Right cardiac atrium (tissue), 5 donors: ENCODE data around the gene UBXN1. TPM values are rescaled to one million over a fixed set of nuclear protein-coding genes. Genes with fewer than 3 reads are reported as not detected.
"Not testable (repeated sequence)": the region's sequence is repeated elsewhere in the genome, so short reads cannot be mapped to it uniquely, and the experiment has no call there.

Experiments used
- ATAC-seq, 2 donors: fragments of 200-7000 bp; cut with Tn5 transposase; one replicate each; pipeline versions ENCODE4 v1.8.0 to v1.9.1; 2020; ENCODE audit warnings: moderate library complexity in 2 of 2, mild to moderate bottlenecking in 1 of 2
- DNase-seq, 3 donors: peaks; one replicate each; pipeline ENCODE4 v3.0.0-alpha.2; 2020
- H3K27ac ChIP-seq: one replicate; pipeline ENCODE4 v1.5.1; 2013; ENCODE audit warnings: mild to moderate bottlenecking, low read length, control low read depth, moderate library complexity
- H3K27me3 ChIP-seq: one replicate; pipeline ENCODE4 v1.6.1; 2013; ENCODE audit not compliant: control insufficient read depth, insufficient read depth
- H3K4me1 ChIP-seq: one replicate; pipeline ENCODE4 v1.6.1; 2013; ENCODE audit warnings: low read length; ENCODE audit not compliant: control insufficient read depth, insufficient read depth
- H3K4me3 ChIP-seq: one replicate; pipeline ENCODE4 v1.5.1; 2013; ENCODE audit warnings: low read length, control low read depth
- H3K9me3 ChIP-seq: one replicate; pipeline ENCODE4 v1.6.1; 2013; ENCODE audit warnings: low read length; ENCODE audit not compliant: control insufficient read depth
- WGBS: extraction: QIAGEN DNeasy Blood & Tissue Kit; methylation state at CpG from one replicate; pipeline ENCODE4 v1.1.7; 2013; 5-methylcytosine and 5-hydroxymethylcytosine counted together
- intact Hi-C, 4 donors: fragments of 100-400 bp; cut with DNase I; formaldehyde crosslinking; loops; one replicate each; pipeline versions ENCODE4 v1.11.0 to v1.14.0; 2022 to 2023
- polyA plus RNA-seq: library from polyadenylated mRNA; stranded (reverse); fragments of 200-250 nt; gene quantifications from one replicate; pipeline ENCODE4 v1.2.3, GENCODE V29; 2013
- total RNA-seq, 4 donors: library from RNA; stranded (reverse); fragmentation: NEBNext Ultra II Directional; extraction: Animal tissue kit (Norgen Biotek cat#: 25700); gene quantifications; one replicate each; pipeline ENCODE4 v1.2.1, GENCODE V29; 2021
- donor health status: healthy with polysubstance abuse.
- donor health status: DM: no; HTN: yes; CAD: no.
- donor health status: DM: no; HTN: no; CAD: no.
- donor health status: DM: no; HTN: yes; CAD: no; lungs with severe emphysema.
- donor health status: DM: yes; HTN: yes; CAD: no.

The UBXN1 gene
- total and polyA plus RNA-seq, 5 donors = 76.6 to 101 (median 84.5) TPM

GRCh38 chr11:62688491-62688890, 9.6 kb upstream of the UBXN1 start:
- Histone ChIP-seq H3K27ac (no peak overlapping the region), H3K27me3 (no peaks in the 10 kb centered on the region), H3K9me3 (no peaks in the 10 kb centered on the region), H3K4me3 (no peak overlapping the region), H3K4me1 (peaks cover 2% of the 10 kb centered on the region)
- 45% methylated on average over 1 of the region's 1 CpG for WGBS
- DNase-seq = no peak
- intact Hi-C loops = no loop called here
- ATAC-seq = no peak

GRCh38 chr11:62687508-62688396, 8.9 kb upstream of the UBXN1 start:
- Histone ChIP-seq H3K9me3 (no peaks in the 10 kb centered on the region), H3K27me3 (no peaks in the 10 kb centered on the region), H3K27ac (no peak overlapping the region), H3K4me3 (peak overlapping the region; percentile 6), H3K4me1 (peaks cover 2% of the 10 kb centered on the region)
- DNase-seq (peak in 1 of 3 donors; percentile 74), ATAC-seq (peak; percentile 34 to 54)
- 40% methylated on average over 74 of the region's 74 CpGs for WGBS
- intact Hi-C loops = no loop called here

DNA sequence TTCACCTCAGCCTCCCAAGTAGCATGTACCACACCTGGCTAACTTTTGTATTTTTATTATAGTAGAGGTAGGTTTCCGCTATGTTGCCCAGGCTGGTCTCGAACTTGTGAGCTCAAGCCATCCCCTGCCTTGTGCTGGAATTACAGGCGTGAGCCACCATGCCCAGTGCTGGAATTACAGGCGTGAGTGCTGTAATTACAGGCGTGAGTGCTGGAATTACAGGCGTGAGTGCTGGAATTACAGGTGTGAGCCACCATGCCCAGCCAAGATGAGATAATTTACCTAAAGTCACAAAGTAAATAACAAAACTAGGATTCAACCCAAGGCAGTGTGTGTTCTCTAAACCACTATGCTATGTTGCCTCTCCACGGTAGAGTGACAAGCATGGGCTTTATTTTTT, 3.6 kb upstream of the UBXN1 start:
- H3K9me3 ChIP-seq = no peaks in the 10 kb centered on the region
- H3K27ac ChIP-seq = no peak overlapping the region
- H3K27me3 ChIP-seq = no peaks in the 10 kb centered on the region
- 93% methylated on average over 7 of the region's 7 CpGs for WGBS
- H3K4me3 ChIP-seq = no peak overlapping the region
- ATAC-seq = no peak
- peaks cover 3% of the 10 kb centered on the region for H3K4me1 ChIP-seq
- DNase-seq = no peak
- intact Hi-C loops = no loop called here

- 43% methylated on average over 4 of the region's 4 CpGs for WGBS
- Histone ChIP-seq H3K4me3 (no peak overlapping the region), H3K27ac (peak overlapping the region; percentile 8), H3K27me3 (no peaks in the 10 kb centered on the region), H3K4me1 (peaks cover 3% of the 10 kb centered on the region), H3K9me3 (no peaks in the 10 kb centered on the region)
- peak in 1 of 3 donors; percentile 37 for DNase-seq
- peak; percentile 72 to 74 for ATAC-seq
- intact Hi-C loops = no loop called here
These were observed 2.0 kb upstream of the UBXN1 start for GRCh38 chr11:62680825-62681240.

GRCh38 chr11:62678433-62678769, 472 bp downstream of the UBXN1 start:
- Histone ChIP-seq H3K27ac (peak overlapping the region; percentile 79), H3K4me3 (peak overlapping the region; percentile 85), H3K27me3 (no peaks in the 10 kb centered on the region), H3K4me1 (peaks cover 3% of the 10 kb centered on the region), H3K9me3 (no peaks in the 10 kb centered on the region)
- ATAC-seq = no peak
- intact Hi-C loops = no loop called here
- 3% methylated on average over 16 of the region's 16 CpGs for WGBS
- DNase-seq = no peak

- peaks cover 3% of the 10 kb centered on the region for H3K4me1 ChIP-seq
- DNase-seq = no peak
- ATAC-seq = no peak
- intact Hi-C loops = no loop called here
- H3K27ac ChIP-seq = no peak overlapping the region
- peak overlapping the region; percentile 85 for H3K4me3 ChIP-seq
- no peaks in the 10 kb centered on the region for H3K27me3 ChIP-seq
- 74% methylated on average over 15 of the region's 15 CpGs for WGBS
- H3K9me3 ChIP-seq = no peaks in the 10 kb centered on the region
These were observed 1.2 kb downstream of the UBXN1 start for GRCh38 chr11:62677714-62678113.

GRCh38 chr11:62677156-62677555, 1.7 kb downstream of the UBXN1 start:
- no peak overlapping the region for H3K27ac ChIP-seq
- H3K4me3 ChIP-seq = no peak overlapping the region
- ATAC-seq = no peak
- intact Hi-C loops = no loop called here
- WGBS = 73% methylated on average over 6 of the region's 6 CpGs
- DNase-seq = no peak
- H3K27me3 ChIP-seq = no peaks in the 10 kb centered on the region
- H3K4me1 ChIP-seq = peaks cover 3% of the 10 kb centered on the region
- H3K9me3 ChIP-seq = no peaks in the 10 kb centered on the region

DNA sequence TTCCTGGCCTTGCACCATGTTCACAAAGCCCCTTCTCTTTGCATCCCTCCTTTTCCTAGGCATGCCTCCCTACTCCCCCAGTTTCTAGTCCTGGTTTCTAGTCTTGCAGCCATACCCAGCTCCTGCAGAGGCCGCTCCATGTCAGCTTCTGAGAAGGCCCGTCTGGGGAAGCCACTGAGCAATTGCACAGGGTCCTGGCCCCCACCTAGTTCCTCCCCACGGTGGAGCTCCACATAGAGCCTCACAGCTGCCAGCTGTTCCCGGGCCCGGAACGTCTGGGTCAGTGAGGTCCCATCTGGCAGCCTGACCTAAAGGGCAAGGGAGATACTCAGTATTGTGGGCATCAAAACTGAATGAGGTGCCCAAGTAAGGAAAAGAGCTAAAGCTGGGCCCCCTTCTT, 2.2 kb downstream of the UBXN1 start:
- no peak overlapping the region for H3K4me3 ChIP-seq
- H3K27ac ChIP-seq = no peak overlapping the region
- 39% methylated on average over 6 of the region's 6 CpGs for WGBS
- H3K27me3 ChIP-seq = no peaks in the 10 kb centered on the region
- intact Hi-C loops = no loop called here
- H3K9me3 ChIP-seq = no peaks in the 10 kb centered on the region
- peaks cover 3% of the 10 kb centered on the region for H3K4me1 ChIP-seq
- no peak for DNase-seq
- no peak for ATAC-seq

- ATAC-seq, H3K4me3 ChIP-seq, H3K27me3 ChIP-seq, H3K27ac ChIP-seq, intact Hi-C loops, H3K9me3 ChIP-seq, DNase-seq, H3K4me1 ChIP-seq: not testable (repeated sequence)
- 92% methylated on average over 10 of the region's 10 CpGs for WGBS
These were observed 3.5 kb downstream of the UBXN1 start for GRCh38 chr11:62675415-62675814.

GRCh38 chr11:62673196-62673525, 5.7 kb downstream of the UBXN1 start:
- WGBS = 88% methylated on average over 2 of the region's 2 CpGs
- DNase-seq = no peak
- intact Hi-C loops = no loop called here
- no peak for ATAC-seq
- H3K27ac ChIP-seq = no peak overlapping the region
- no peaks in the 10 kb centered on the region for H3K27me3 ChIP-seq
- H3K4me1 ChIP-seq = peaks cover 3% of the 10 kb centered on the region
- H3K4me3 ChIP-seq = no peak overlapping the region
- H3K9me3 ChIP-seq = no peaks in the 10 kb centered on the region

DNA sequence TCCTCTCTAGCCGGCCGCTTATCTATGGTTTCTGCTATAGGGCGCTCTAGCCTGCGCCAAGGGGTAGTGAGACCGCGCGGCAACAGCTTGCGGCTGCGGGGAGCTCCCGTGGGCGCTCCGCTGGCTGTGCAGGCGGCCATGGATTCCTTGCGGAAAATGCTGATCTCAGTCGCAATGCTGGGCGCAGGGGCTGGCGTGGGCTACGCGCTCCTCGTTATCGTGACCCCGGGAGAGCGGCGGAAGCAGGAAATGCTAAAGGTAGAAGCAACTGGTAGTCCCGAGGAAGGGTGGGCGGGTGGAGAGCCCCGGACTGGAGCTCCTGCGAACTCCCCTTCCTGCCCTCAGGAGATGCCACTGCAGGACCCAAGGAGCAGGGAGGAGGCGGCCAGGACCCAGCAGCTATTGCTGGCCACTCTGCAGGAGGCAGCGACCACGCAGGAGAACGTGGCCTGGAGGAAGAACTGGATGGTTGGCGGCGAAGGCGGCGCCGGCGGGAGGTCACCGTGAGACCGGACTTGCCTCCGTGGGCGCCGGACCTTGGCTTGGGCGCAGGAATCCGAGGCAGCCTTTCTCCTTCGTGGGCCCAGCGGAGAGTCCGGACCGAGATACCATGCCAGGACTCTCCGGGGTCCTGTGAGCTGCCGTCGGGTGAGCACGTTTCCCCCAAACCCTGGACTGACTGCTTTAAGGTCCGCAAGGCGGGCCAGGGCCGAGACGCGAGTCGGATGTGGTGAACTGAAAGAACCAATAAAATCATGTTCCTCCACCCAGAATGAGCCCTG, 7.1 kb downstream of the UBXN1 start, which contains the start of the genes LBHD1 and UQCC3:
Gene LBHD1 (minus strand): TSS at position 660 of the 782 bp plus-strand sequence. CDS start 2,236 bp downstream, outside the sequence.
Gene UQCC3 (plus strand): TSS at position 66 of the 782 bp plus-strand sequence. CDS start 73 bp downstream, at position 139.
- intact Hi-C loops = no loop called here
- Histone ChIP-seq H3K9me3 (no peaks in the 10 kb centered on the region), H3K4me1 (peaks cover 2% of the 10 kb centered on the region), H3K27me3 (no peaks in the 10 kb centered on the region), H3K4me3 (peak within 1 kb of the TSS; percentile 72), H3K27ac (peak within 1 kb of the TSS; percentile 93)
- peak; percentile 76 to 89 (median 88) for DNase-seq
- peak; percentile 88 to 89 for ATAC-seq
- WGBS = under 1% methylated on average over 59 of the region's 59 CpGs
